Adipocyte (in vitro differentiated cells): Measurements from ENCODE around the gene KIFC3.

Experiments used
- DNase-seq: peaks from one replicate; pipeline ENCODE4 v3.0.0-alpha.2; 2015; ENCODE audit warnings: low read depth
- H3K27me3 ChIP-seq: replicated peaks from 2 replicates; pipeline ENCODE4 v1.7.0; 2013; ENCODE audit warnings: mild to moderate bottlenecking, low read length, moderate library complexity; ENCODE audit not compliant: control insufficient read depth, insufficient read depth
- H3K36me3 ChIP-seq: 2 replicates; pipeline ENCODE4 v1.7.0; 2013; ENCODE audit warnings: low read length, mild to moderate bottlenecking, moderate library complexity; ENCODE audit not compliant: control insufficient read depth, insufficient read depth, severe bottlenecking
- H3K4me1 ChIP-seq: 2 replicates; pipeline ENCODE4 v1.7.0; 2013; ENCODE audit warnings: mild to moderate bottlenecking, low read length, moderate library complexity; ENCODE audit not compliant: control insufficient read depth, insufficient read depth
- H3K4me3 ChIP-seq: 2 replicates; pipeline ENCODE4 v1.7.0; 2013; ENCODE audit warnings: mild to moderate bottlenecking, low read length, moderate library complexity
- H3K9ac ChIP-seq: 2 replicates; pipeline ENCODE4 v1.7.0; 2013; ENCODE audit warnings: mild to moderate bottlenecking, low read length, moderate library complexity
- H3K9me3 ChIP-seq: 2 replicates; pipeline ENCODE4 v1.7.0; 2013; ENCODE audit warnings: mild to moderate bottlenecking, low read length, moderate library complexity; ENCODE audit not compliant: control insufficient read depth

The KIFC3 gene

GRCh38 chr16:57728336-57729181 lies 73.7 kb downstream of the KIFC3 start:
- Histone ChIP-seq H3K9me3 (no peaks in the 10 kb centered on the region), H3K4me3 (no peak overlapping the region), H3K27me3 (no peaks in the 10 kb centered on the region), H3K4me1 (peaks cover 11% of the 10 kb centered on the region), H3K36me3 (no peaks in the 10 kb centered on the region), H3K9ac (no peak overlapping the region)
- no peak for DNase-seq

GRCh38 chr16:57727610-57728009 lies 74.7 kb downstream of the KIFC3 start:
- Histone ChIP-seq H3K9me3 (no peaks in the 10 kb centered on the region), H3K27me3 (no peaks in the 10 kb centered on the region), H3K36me3 (no peaks in the 10 kb centered on the region), H3K4me3 (no peak overlapping the region), H3K4me1 (peaks cover 11% of the 10 kb centered on the region), H3K9ac (no peak overlapping the region)
- DNase-seq, result no peak

- H3K9me3 ChIP-seq, result no peaks in the 10 kb centered on the region
- peaks cover 1% of the 10 kb centered on the region for H3K4me1 ChIP-seq
- no peak overlapping the region for H3K9ac ChIP-seq
- no peaks in the 10 kb centered on the region for H3K36me3 ChIP-seq
- H3K4me3 ChIP-seq, result no peak overlapping the region
- DNase-seq, result no peak
- no peaks in the 10 kb centered on the region for H3K27me3 ChIP-seq
Measured at GRCh38 chr16:57726433-57726947, 75.8 kb downstream of the KIFC3 start.

DNA sequence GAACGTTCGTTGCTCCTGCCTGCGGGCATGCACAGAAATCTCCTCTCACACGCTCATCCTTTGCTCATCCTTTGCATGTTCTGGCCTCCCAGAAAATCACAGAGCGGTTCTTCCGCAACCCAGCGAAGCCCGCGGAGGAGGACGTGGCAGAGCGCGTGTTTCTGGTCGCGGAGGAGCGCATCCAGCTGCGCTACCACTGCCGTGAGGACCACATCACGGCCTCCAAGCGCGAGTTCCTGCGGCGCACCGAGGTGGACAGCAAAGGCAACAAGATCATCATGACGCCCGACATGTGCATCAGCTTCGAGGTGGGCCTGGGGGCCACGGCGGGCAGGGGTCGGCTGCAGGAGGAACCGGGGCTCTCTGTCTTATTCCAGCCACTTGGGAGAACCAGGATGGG lies 76.3 kb downstream of the KIFC3 start:
- Histone ChIP-seq H3K9me3 (no peaks in the 10 kb centered on the region), H3K9ac (no peak overlapping the region), H3K4me1 (no peaks in the 10 kb centered on the region), H3K27me3 (no peaks in the 10 kb centered on the region), H3K4me3 (no peak overlapping the region), H3K36me3 (no peaks in the 10 kb centered on the region)
- DNase-seq, result no peak

- no peaks in the 10 kb centered on the region for H3K36me3 ChIP-seq
- DNase-seq, result peak; percentile 1
- no peaks in the 10 kb centered on the region for H3K4me1 ChIP-seq
- no peaks in the 10 kb centered on the region for H3K27me3 ChIP-seq
- H3K4me3 ChIP-seq, result no peak overlapping the region
- no peak overlapping the region for H3K9ac ChIP-seq
- H3K9me3 ChIP-seq, result no peaks in the 10 kb centered on the region
Measured at GRCh38 chr16:57725554-57725953, 76.7 kb downstream of the KIFC3 start.

- Histone ChIP-seq H3K9ac (no peak overlapping the region), H3K4me3 (no peak overlapping the region), H3K9me3 (no peaks in the 10 kb centered on the region), H3K4me1 (no peaks in the 10 kb centered on the region), H3K36me3 (no peaks in the 10 kb centered on the region), H3K27me3 (no peaks in the 10 kb centered on the region)
- DNase-seq, result no peak
Measured at GRCh38 chr16:57725151-57725550, 77.1 kb downstream of the KIFC3 start.

- H3K4me3 ChIP-seq, result no peak overlapping the region
- no peaks in the 10 kb centered on the region for H3K4me1 ChIP-seq
- no peak overlapping the region for H3K9ac ChIP-seq
- no peaks in the 10 kb centered on the region for H3K36me3 ChIP-seq
- H3K9me3 ChIP-seq, result no peaks in the 10 kb centered on the region
- DNase-seq, result no peak
- no peaks in the 10 kb centered on the region for H3K27me3 ChIP-seq
Measured at GRCh38 chr16:57724531-57724930, 77.8 kb downstream of the KIFC3 start.

DNA sequence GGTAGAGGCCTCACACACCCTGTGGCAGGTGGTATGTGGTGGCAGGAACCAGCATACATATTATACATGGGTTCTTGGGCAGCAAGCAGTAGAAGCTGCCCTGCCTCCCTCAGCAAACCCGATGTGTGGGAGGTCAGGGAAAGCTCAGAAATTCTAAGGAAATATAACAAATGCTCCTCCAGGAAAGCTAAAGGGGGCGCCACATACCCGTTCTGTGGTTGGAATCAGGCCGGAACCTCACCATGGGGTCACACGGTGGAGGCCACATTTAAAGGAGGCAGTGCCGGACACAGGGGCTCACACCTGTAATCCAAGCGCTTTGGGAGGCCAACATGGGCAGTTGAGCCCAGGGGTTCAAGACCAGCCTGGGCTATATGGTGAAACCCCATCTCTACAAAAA lies 79.1 kb downstream of the KIFC3 start:
- no peak overlapping the region for H3K4me3 ChIP-seq
- H3K9ac ChIP-seq, result no peak overlapping the region
- H3K4me1 ChIP-seq, result no peaks in the 10 kb centered on the region
- peaks cover 5% of the 10 kb centered on the region for H3K27me3 ChIP-seq
- H3K9me3 ChIP-seq, result no peaks in the 10 kb centered on the region
- no peaks in the 10 kb centered on the region for H3K36me3 ChIP-seq
- no peak for DNase-seq

DNA sequence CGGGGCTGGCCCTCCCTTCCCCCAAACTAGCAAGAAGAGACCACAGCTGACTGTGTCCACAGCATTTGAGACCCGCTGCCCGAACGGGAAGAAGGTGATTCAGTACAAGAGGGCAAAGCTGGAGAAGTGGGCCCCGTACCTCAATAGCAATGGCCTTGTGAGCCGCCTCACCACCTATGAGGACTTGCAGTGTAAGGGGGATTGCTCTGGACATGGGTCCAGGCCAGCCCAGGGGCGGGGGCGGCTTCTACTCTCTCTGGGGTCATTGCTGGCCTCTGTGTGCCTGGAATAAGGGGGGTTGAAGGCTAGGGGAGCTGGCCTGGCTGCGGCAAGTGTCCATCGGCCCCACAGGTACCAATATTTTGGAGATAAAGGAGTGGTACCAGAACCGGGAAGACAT lies 79.6 kb downstream of the KIFC3 start:
- Histone ChIP-seq H3K9ac (no peak overlapping the region), H3K27me3 (peaks cover 10% of the 10 kb centered on the region), H3K36me3 (no peaks in the 10 kb centered on the region), H3K4me3 (no peak overlapping the region), H3K4me1 (no peaks in the 10 kb centered on the region), H3K9me3 (no peaks in the 10 kb centered on the region)
- DNase-seq, result no peak

- DNase-seq, result no peak
- H3K36me3 ChIP-seq, result no peaks in the 10 kb centered on the region
- no peaks in the 10 kb centered on the region for H3K9me3 ChIP-seq
- peaks cover 11% of the 10 kb centered on the region for H3K27me3 ChIP-seq
- H3K4me1 ChIP-seq, result no peaks in the 10 kb centered on the region
- no peak overlapping the region for H3K4me3 ChIP-seq
- H3K9ac ChIP-seq, result no peak overlapping the region
Measured at GRCh38 chr16:57722210-57722499, 80.1 kb downstream of the KIFC3 start.

DNA sequence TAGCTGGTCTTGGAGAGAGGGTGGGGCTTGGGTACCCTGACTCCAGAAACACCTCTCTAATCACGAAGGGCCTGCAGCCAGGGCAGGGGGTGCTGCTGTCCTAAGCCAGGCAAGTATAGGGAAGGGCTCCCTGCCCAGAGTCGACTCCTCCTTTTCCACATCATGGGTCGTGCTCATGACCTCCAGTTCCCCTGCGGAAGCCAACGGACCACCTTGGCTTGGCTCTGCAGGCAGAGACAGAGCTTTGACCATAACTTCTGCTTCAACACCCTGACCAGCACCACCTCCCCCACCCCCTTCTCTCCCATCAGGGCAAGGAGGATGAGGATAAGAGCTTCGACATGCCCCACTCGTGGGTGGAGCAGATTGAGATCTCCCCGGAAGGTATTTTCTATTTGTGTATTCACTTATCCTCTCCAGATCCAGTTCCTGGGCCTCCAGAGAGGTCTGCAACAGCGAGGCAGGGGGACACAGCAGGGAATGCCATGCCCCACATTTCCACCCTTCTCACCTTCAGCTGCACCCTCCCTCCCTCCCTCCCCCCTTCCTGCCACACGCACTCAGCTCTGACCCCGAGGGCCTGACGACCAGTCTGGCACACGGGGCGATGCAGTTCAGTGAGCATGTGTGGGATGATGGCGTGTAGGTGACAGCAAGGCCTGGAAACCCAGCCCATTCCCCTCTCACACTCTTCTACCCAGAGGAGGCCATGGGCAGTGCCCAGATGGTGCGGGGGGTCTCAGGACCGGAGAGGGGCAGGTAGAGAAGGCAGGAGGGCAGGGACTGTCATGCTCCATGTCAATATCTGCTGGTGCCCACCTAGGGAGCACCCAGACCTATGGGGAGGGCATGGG lies 80.7 kb downstream of the KIFC3 start:
- Histone ChIP-seq H3K4me3 (no peak overlapping the region), H3K4me1 (no peaks in the 10 kb centered on the region), H3K36me3 (no peaks in the 10 kb centered on the region), H3K9ac (no peak overlapping the region), H3K9me3 (no peaks in the 10 kb centered on the region), H3K27me3 (peaks cover 11% of the 10 kb centered on the region)
- no peak for DNase-seq
